HUDEP-2 (cell line): ENCODE results near the gene SORCS2.

Experiments used
- DNase-seq, 76 experiments: peaks; one replicate each; lab custom pipeline; 2025; ENCODE audit not compliant: unreplicated experiment in 76 of 76; lab: John Stamatoyannopoulos, UW

Gene SORCS2

DNA sequence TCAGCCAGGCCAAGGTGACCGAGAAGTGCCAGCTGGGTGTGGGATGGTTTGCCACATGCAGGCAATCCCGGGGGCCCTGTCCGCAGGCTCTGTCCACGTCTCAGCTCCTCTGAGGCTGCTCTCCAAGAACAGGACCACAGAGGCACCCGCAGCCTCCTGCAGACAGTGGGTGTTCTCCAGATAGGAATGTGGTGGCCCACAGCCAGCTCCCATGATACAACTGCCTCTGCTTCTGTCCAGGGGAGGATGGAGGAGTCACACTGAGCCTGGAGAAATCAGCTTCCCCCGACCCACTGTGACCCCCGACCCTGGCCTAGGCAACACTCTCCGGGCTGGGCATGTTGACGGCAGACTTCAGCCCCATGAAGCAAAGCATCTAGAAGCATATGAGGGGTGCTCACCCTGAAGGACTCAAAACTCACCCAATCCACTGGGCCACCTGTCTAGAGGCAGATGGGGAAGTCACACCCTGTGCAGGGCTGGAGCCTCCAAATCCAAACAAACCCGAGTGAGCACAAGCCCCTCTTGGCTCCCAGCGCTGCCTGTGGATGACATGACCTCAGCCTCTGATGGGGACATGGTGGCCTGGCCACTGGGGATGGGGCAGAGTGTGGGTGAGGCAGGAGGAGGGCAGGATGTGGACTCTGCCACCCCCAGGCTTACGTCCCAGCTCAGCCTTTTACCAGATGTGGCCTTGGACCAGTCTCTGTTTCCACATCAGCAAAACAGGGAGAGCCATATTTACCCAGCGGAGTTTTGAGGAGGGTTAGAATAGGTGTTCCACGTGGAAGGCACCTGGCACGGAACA lies 140.1 kb downstream of the SORCS2 start:
- no peak for DNase-seq

DNA sequence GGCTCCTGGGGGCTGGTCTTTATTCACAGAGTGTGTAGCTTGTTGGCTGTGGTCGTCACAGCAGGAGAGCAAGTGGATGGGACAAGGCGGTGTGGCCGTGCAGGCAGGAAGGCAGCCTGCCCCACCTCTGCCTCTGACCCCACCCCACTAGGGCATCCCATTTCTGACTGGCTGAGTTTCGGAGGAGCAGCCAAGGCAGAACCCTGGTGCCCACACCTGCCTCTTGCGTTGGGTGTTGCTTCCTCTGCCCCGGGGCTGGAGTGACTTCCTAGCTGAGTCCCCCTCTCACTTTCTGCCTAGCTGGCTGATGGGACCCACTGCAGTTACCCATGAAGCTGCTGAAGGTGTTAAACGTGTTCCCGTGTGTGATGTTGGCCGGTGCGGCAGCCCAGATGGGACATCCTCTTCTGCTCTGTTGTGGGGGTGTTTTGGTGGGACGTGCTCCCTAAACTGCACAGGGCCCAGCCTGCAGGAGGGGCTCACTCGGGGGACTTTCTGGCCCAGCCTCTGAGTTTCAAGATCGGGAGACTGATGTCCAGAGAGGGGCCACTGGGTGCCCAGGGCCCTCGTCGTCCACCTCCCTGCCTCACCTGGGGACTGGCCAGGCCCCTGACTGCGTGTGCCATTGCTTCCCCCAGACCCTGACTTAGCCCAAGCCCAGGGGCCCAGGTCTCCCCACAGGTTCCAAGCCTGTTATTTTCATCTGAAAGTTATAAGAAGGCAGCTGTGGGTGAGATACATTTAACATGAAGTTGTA lies 140.9 kb downstream of the SORCS2 start:
- no peak for DNase-seq

GRCh38 chr4:7333801-7334421 lies 141.6 kb downstream of the SORCS2 start:
- DNase-seq, result no peak

- DNase-seq, result no peak
These were observed 142.4 kb downstream of the SORCS2 start for GRCh38 chr4:7334521-7335275.

GRCh38 chr4:7335344-7336066 lies 143.2 kb downstream of the SORCS2 start:
- DNase-seq, result peak in 61 of 76 experiments; percentile 1 to 69 (median 34)

DNA sequence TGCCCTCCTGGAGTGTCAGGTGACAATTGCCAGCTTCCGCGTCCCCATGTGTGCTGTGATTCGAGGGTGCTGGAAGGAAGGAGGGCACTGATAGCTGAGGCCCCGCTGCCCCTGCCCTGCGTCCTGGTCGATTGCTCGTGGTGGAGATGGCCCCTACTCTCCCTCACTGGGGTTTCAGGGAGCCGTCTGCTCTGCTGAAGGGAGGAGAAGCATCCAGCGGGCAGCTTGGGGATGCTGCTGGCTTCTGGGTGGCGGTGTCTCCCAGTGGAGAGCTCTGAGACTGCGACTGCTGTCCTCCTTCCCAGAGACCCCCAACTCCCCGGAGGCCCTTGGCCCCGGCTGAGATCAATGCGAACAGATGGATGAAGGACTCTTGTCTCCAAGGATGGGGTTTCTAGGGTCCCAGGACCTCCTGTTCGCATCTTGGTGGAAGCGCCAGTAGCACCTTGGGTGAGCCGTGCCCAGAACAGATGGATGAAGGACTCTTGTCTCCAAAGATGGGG lies 143.8 kb downstream of the SORCS2 start:
- no peak for DNase-seq

DNA sequence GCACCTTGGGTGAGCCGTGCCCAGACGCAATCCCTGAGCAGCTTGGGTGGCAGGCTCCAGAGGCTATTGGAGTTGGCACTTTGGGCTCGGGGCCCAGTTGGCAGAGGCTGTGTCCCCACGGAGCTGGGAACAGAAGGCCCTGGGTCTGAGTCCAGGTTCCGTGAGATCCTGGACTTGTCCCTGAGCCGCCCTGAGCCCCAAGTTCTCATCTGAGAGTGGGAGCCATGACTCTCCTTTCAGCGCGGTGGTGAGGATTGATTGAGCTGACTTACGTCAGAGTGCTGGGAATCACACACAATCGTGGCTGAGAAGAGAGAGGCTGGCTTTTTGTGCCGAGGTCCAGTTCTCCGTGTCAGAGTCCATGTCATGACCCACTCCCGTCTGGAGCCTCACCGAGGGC lies 144.4 kb downstream of the SORCS2 start:
- no peak for DNase-seq

DNA sequence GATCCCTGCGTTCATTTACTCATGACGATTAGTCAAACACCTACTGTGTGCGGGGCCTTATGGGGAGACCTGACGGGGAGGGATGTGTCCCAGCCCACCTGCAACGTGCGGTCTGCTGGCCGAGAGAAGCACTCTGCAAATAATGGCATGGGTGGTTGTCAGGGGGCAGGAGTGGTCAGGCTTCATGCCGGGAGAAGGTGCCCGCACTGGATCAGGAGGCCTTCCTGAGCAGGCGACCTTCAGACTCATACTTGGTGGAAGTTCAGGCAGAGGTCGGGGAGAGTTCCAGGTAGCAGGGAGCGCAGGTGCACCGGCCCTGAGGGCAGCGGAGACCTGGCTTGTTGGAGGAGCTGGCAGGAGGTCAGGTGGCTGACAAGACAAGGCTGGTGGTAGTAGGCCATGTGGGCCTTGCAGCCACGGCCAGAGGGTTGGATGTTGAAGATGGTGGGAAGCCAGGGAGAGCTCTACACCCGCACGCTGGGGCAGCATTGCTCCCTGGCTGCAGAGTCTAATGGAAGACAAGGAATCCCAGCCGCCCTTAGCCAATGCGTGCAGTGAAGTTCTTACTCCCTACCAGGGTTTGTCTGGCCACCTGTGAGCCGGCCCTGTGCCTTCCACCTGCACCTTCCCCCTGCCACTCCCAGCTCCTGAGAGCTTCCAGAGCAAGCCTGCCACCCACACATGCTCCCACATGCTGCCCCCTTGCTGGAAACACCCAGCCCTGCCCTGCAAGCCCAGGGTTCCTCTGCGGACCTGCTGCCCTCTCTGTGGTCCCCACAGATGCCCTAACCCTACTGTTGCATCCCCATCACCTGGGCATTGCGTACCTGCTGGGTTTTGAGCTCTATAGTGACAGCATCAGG lies 145.1 kb downstream of the SORCS2 start:
- no peak for DNase-seq

GRCh38 chr4:7338059-7338452 lies 145.7 kb downstream of the SORCS2 start:
- no peak for DNase-seq

- no peak for DNase-seq
These were observed 146.7 kb downstream of the SORCS2 start for GRCh38 chr4:7338876-7339623.

GRCh38 chr4:7339751-7340552 lies 147.6 kb downstream of the SORCS2 start:
- no peak for DNase-seq

- no peak for DNase-seq
These were observed 148.5 kb downstream of the SORCS2 start for GRCh38 chr4:7340553-7341433.

DNA sequence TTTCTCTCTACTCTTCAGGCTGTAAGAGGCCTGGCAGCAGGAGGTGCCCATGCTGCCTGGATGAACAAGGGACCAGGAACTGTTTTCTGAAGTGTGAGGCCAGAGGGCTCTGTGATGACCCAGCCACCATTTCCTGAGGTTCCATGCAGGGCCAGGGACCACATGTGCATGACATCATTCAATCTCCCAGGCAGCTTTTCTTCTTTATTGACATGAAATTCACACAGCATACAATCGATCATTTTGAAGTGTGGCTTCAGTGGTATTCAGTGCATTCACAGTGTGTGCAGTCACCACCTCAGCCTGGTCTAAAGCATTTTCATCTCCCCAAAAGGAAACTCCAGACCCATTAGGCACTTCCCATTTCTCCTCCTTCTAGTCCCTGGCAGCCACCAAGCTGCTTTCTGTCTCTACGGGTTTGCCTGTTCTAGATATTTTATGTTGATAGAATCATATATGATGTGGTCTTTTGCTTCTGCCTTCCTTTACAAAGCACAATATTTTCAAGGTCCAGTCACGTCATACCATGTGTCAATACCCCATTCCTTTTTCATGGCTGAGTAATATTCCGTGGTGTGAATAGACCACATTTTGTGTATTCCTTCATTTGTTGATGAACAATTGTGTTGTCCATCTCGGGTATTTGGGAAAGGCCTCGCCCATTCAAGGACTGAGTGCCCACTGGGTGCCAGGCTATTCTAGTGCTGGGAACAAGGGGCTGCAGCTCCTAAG lies 149.3 kb downstream of the SORCS2 start:
- DNase-seq, result no peak

DNA sequence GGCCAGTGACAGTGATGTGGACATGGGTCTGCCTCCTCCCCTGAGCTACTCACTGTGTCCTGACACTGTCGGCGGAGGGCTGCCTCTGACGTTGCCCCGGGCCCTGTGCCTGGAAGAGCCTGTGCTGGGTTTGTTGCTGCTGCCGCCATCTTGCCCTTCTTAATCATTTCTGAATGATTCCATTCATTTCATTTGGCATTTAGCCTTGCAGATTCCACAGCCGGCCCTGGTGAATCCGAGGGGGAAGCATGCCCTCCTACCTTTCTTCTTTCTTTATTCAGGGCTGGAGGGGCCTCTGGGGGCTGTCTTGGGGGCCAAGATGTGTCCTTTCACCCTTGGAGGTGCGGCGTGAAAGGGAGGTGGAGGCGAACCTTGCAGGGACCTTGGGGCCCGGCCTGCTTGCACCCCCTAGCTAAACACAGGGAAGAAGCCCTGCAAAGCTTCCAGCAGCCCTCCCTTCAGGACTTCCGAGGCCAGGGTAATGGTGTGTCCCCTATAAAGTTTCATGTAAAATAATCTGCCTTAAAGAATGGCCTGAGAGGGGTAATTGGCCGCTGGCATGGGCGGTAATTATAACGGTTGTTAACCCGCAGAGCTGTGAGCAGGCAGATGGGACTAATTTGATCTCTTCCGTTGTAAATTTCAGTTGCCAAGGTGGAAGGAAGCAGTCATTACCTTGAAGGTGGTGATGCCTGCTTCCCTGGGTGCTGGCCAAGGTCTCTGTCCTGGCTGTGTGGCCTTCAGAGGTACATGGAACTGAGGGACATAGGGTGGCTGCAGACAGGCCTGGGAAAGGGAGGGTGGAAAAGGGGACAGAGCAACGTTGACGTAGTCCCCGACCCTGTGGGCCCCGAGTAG lies 150.1 kb downstream of the SORCS2 start:
- DNase-seq, result no peak

- DNase-seq, result no peak
These were observed 150.8 kb downstream of the SORCS2 start for GRCh38 chr4:7343081-7343655.
